ENCODE measurements around the gene TMEM138. TPM values are rescaled to one million over a fixed set of nuclear protein-coding genes. Genes with fewer than 3 reads are reported as not detected.

Gene TMEM138
- total RNA-seq (10 to 100 TPM; 71.6 to 77.5 TPM), polyA plus RNA-seq (10 to 100 TPM; 44.8 to 49.7 (median 47.0) TPM), total RNA-seq (40.3 to 59.7 (median 48.9) reads per million in 6 experiments)

GRCh38 chr11:61361741-61362541 lies at the start of gene TMEM138, which contains the start of gene CYB561A3:
TMEM138 (plus strand) TSS chr11:61362374; CDS start chr11:61364391, 2,017 bp downstream.
CYB561A3 (minus strand) TSS chr11:61361882; CDS start chr11:61356713, 5,169 bp downstream.
- ATAC-seq: peak; percentile 86 to 92
- H3K9me3 Mint-ChIP-seq: no peaks in the 10 kb centered on the region
- H3K36me3 Mint-ChIP-seq: peaks cover 0 to 32% (median 3%) of the 10 kb centered on the region in 3 donors
- peak; percentile 77 to 91 (median 82) for DNase-seq
- H3K27ac Mint-ChIP-seq: peak within 1 kb of the TSS; percentile 95 to 99 (median 98)
- POLR2A ChIA-PET: interaction anchor here (0.6 to 3.9 kb wide), 14 partner anchors 10 to 447 kb away, joined by 3 to 46 read pairs (median 6); partner anchors contain the start of genes CPSF7, DDB1, SDHAF2 and TKFC
- H3K4me3 Mint-ChIP-seq: peak within 1 kb of the TSS; percentile 95 to 99 (median 97)
- no peaks in the 10 kb centered on the region for H3K27me3 Mint-ChIP-seq
- H3K4me1 Mint-ChIP-seq: peaks cover 7 to 59% (median 36%) of the 10 kb centered on the region in 4 donors

- POLR2A ChIA-PET: no interaction called here
Observed at GRCh38 chr11:61315260-61315659, 46.9 kb upstream of the TMEM138 start.

GRCh38 chr11:61325649-61326414 lies 36.3 kb upstream of the TMEM138 start:
- POLR2A ChIA-PET: interaction anchor here (0.9 kb wide), 1 partner anchor 9 kb away, joined by 3 read pairs; no protein-coding TSS in a partner anchor
- Mint-ChIP-seq H3K9me3 (no peaks in the 10 kb centered on the region), H3K36me3 (peaks cover 6 to 99% (median 41%) of the 10 kb centered on the region in 3 donors), H3K4me3 (no peak overlapping the region), H3K27ac (peak overlapping the region in 3 of 10 donors; percentile 14 to 84 (median 59)), H3K4me1 (peaks cover 20 to 34% (median 28%) of the 10 kb centered on the region in 4 donors), H3K27me3 (no peaks in the 10 kb centered on the region)
- DNase-seq (peak in 1 of 10 donors; percentile 1), ATAC-seq (no peak)

More at GRCh38 chr11:61315260-61315659, 46.9 kb upstream of the TMEM138 start:
- Mint-ChIP-seq H3K36me3 (peaks cover 12 to 43% (median 13%) of the 10 kb centered on the region in 3 donors), H3K9me3 (no peaks in the 10 kb centered on the region), H3K27ac (peak overlapping the region in 1 of 10 donors; percentile 60), H3K4me3 (no peak overlapping the region), H3K27me3 (no peaks in the 10 kb centered on the region), H3K4me1 (peaks cover 0 to 2% (median 0%) of the 10 kb centered on the region in 4 donors)
- no peak for ATAC-seq
- no peak for DNase-seq

- ATAC-seq (no peak), DNase-seq (no peak)
- no peaks in the 10 kb centered on the region for H3K9me3 Mint-ChIP-seq
- H3K27ac Mint-ChIP-seq: peak overlapping the region in 1 of 10 donors; percentile 20
- no peaks in the 10 kb centered on the region for H3K27me3 Mint-ChIP-seq
- no peak overlapping the region for H3K4me3 Mint-ChIP-seq
- H3K36me3 Mint-ChIP-seq: peaks cover 1 to 89% (median 29%) of the 10 kb centered on the region in 3 donors
- POLR2A ChIA-PET: no interaction called here
- H3K4me1 Mint-ChIP-seq: peaks cover 32 to 51% (median 46%) of the 10 kb centered on the region in 4 donors
Observed at GRCh38 chr11:61327669-61328071, 34.5 kb upstream of the TMEM138 start.

DNA sequence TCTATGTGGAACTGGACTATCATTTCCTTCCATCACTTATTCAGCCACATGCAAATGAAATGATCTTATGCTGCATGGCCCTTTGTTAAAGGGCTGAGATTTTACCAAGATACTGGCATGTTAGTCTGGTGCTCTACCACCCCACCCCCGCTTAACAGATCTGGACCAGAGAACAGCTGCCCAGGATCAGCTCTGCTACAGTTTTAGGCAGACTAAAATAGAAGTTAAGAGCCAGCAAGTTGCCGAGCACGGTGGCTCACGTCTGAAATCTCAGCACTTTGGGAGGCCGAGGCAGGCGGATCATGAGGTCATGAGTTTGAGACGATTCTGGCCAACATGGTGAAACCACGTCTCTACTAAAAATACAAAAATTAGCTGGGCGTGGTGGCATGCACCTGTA lies 33.8 kb upstream of the TMEM138 start:
- Mint-ChIP-seq H3K27me3 (no peaks in the 10 kb centered on the region), H3K36me3 (peaks cover 0 to 82% (median 27%) of the 10 kb centered on the region in 3 donors), H3K27ac (no peak overlapping the region), H3K4me3 (peak overlapping the region in 2 of 10 donors; percentile 17 to 34), H3K4me1 (peaks cover 33 to 55% (median 51%) of the 10 kb centered on the region in 4 donors), H3K9me3 (no peaks in the 10 kb centered on the region)
- POLR2A ChIA-PET: no interaction called here
- DNase-seq (no peak), ATAC-seq (no peak)

- peak overlapping the region in 3 of 10 donors; percentile 43 to 96 (median 43) for H3K27ac Mint-ChIP-seq
Observed at GRCh38 chr11:61329871-61330270, 32.3 kb upstream of the TMEM138 start.

DNA sequence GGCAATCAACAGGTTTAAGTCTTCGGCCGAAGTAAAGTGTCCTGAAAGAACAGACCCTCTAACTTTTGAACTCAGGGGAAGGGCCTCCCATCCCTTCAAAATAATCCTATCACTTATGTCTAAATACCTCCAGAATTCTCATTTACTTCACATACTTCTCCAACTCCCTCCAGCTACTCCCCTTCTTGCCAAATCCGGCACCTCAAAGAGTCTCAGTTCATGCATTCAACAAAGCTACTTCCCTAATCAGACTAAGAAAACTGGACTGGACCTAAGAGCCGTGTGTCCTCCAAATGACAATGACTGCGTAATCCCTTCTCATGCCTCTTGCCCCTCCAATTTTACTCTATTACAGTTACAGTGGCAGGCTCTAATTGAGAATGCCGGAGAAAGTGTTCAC lies 30.5 kb upstream of the TMEM138 start:
- H3K4me1 Mint-ChIP-seq: peaks cover 35 to 75% (median 63%) of the 10 kb centered on the region in 4 donors
- POLR2A ChIA-PET: interaction anchor here (1.1 to 2.1 kb wide), 3 partner anchors 61 to 98 kb away, joined by 3 to 10 read pairs (median 3); partner anchors contain the start of genes CPSF7 and TMEM216
- DNase-seq (no peak), ATAC-seq (no peak)
- H3K36me3 Mint-ChIP-seq: peaks cover 0 to 49% (median 12%) of the 10 kb centered on the region in 3 donors
- peak overlapping the region; percentile 21 to 100 (median 98) for H3K27ac Mint-ChIP-seq
- H3K4me3 Mint-ChIP-seq: peak overlapping the region; percentile 84 to 99 (median 96)
- H3K27me3 Mint-ChIP-seq: no peaks in the 10 kb centered on the region
- no peaks in the 10 kb centered on the region for H3K9me3 Mint-ChIP-seq

More at GRCh38 chr11:61329871-61330270, 32.3 kb upstream of the TMEM138 start:
- Mint-ChIP-seq H3K36me3 (peaks cover 0 to 67% (median 21%) of the 10 kb centered on the region in 3 donors), H3K27me3 (no peaks in the 10 kb centered on the region), H3K4me3 (peak overlapping the region in 2 of 10 donors; percentile 5 to 52), H3K9me3 (no peaks in the 10 kb centered on the region), H3K4me1 (peaks cover 36 to 65% (median 60%) of the 10 kb centered on the region in 4 donors)
- ATAC-seq (no peak), DNase-seq (no peak)
- POLR2A ChIA-PET: interaction anchor here (0.7 kb wide), 1 partner anchor 128 kb away, joined by 3 read pairs; no protein-coding TSS in a partner anchor

- Mint-ChIP-seq H3K27ac (peak overlapping the region; percentile 75 to 100 (median 98)), H3K4me3 (peak overlapping the region; percentile 84 to 99 (median 96)), H3K4me1 (peaks cover 40 to 75% (median 67%) of the 10 kb centered on the region in 4 donors), H3K36me3 (peaks cover 0 to 42% (median 12%) of the 10 kb centered on the region in 3 donors), H3K27me3 (no peaks in the 10 kb centered on the region), H3K9me3 (no peaks in the 10 kb centered on the region)
- no peak for ATAC-seq
- DNase-seq: peak in 1 of 10 donors; percentile 26
- POLR2A ChIA-PET: interaction anchor here (1.4 to 5.3 kb wide), 3 partner anchors 52 to 97 kb away, joined by 3 to 63 read pairs (median 10); partner anchors contain the start of genes CPSF7 and TMEM216
Observed at GRCh38 chr11:61332281-61332796, 29.8 kb upstream of the TMEM138 start.

DNA sequence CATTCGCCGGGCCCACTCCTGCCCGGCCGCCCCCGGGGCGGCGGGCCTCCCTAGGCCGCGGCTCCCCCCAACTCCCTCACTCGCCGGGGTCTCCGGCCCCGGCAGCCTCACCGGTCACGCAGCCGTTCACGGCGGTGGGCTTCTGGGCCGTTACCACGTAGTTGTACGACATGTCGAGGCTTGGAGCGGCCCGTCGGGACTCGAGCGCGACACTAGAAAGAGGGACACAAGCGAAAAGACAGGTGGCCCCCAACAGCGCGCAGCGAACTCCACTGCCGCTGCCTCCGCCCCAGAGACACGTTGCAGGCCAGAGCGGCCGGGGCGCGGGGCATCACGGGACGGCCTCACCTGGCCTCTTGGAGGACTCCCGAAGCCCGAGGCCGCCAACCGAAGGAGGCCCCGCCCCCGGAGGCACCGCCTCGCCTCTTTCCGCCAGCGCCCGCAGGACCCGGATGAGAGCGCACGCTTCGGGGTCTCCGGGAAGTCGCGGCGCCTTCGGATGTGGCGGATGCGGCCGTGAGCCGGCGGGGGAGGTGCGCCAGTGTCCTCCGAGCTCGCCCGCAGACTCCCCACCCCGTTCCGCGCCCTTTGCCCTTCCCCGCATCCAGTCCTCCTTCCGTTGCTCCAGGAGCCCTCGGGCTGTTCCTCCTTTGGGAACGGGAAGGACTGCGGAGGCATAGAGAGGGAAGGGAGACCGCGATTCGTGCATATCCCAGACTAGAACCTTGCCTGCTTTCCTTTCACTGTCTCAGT lies 29.2 kb upstream of the TMEM138 start, which contains the start of the genes DDB1 and TKFC:
Gene DDB1, minus strand, starts transcription at position 309 of the 753 bp plus-strand sequence. Its CDS starts 137 bp downstream, at position 172.
Gene TKFC, plus strand, starts transcription at position 432 of the 753 bp plus-strand sequence. CDS start 1,501 bp downstream, outside the sequence.
- Mint-ChIP-seq H3K27ac (peak within 1 kb of the TSS; percentile 96 to 100 (median 98)), H3K36me3 (peaks cover 0 to 36% (median 6%) of the 10 kb centered on the region in 3 donors), H3K4me1 (peaks cover 38 to 70% (median 66%) of the 10 kb centered on the region in 4 donors), H3K4me3 (peak within 1 kb of the TSS; percentile 84 to 99 (median 96)), H3K9me3 (no peaks in the 10 kb centered on the region), H3K27me3 (no peaks in the 10 kb centered on the region)
- ATAC-seq (peak; percentile 92 to 93), DNase-seq (peak; percentile 95 to 98 (median 97))
- POLR2A ChIA-PET: interaction anchor here (0.6 to 5.3 kb wide), 10 partner anchors 14 to 160 kb away, joined by 3 to 63 read pairs (median 7); partner anchors contain the start of genes CPSF7, CYB561A3, SDHAF2 and TMEM138

DNA sequence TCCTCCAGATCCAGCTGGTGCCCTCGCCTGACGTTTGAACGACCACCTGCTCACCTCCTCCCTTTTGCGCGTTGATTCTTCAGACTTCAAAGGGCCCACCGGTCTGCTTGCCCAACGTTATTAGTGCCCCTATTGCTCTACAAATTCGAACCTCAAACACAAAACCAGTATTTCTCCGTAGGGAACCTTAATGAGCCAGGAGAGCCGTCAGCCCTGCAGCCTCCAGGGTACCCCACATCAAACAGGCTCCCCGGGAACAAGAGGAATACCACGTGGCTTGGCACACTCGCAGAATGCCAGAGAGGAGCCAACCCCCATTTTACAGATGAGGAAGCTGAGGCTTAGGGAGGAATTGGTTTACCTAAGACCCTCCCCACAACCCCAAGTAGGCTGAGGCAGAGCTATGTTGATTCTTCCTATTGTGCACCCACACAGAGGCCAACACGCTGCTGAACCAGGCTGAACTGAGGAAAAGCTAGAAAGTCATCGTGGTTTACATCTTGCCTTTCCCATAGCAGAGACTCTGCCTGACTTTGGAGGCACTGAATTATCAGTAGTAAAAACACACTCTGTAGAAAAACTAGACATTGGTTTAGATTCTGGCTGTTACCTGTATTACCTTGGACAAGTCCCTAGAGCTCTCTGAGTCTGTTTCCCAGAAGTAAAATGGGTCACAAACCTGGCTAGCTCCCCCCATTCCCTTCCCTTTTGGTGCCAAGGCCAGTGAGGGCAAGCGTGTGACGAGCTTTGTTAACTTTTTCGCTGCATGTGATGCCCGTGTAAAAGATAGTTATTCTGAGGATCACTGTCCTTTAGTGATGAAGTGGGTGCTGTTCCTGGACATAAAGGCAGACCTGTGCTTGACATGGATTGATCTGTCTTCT lies 28.4 kb upstream of the TMEM138 start:
- ATAC-seq (no peak), DNase-seq (peak in 2 of 10 donors; percentile 8 to 19)
- Mint-ChIP-seq H3K36me3 (peaks cover 0 to 29% (median 2%) of the 10 kb centered on the region in 3 donors), H3K27ac (peak overlapping the region; percentile 96 to 100 (median 98)), H3K4me1 (peaks cover 41 to 65% (median 64%) of the 10 kb centered on the region in 4 donors), H3K27me3 (no peaks in the 10 kb centered on the region), H3K4me3 (peak overlapping the region; percentile 84 to 99 (median 96)), H3K9me3 (no peaks in the 10 kb centered on the region)
- POLR2A ChIA-PET: interaction anchor here (0.6 to 5.3 kb wide), 11 partner anchors 14 to 159 kb away, joined by 3 to 63 read pairs (median 6); partner anchors contain the start of genes CPSF7, CYB561A3, SDHAF2 and TMEM138
